HCT116 (cell line): ENCODE measurements around the gene FAM221B.

Experiments
- CEBPB ChIP-seq: IDR thresholded peaks from 2 replicates; pipeline ENCODE4 v1.6.1; 2012; ENCODE audit warnings: low read depth
- EZH2 ChIP-seq: fragments of 200-600 bp; sonication (generic); IDR thresholded peaks from 2 replicates; pipeline ENCODE4 v1.6.1; 2017; ENCODE audit warnings: antibody characterized with exemption, mixed run types
- EZH2phosphoT487 ChIP-seq: fragments of 200-600 bp; IDR thresholded peaks from 2 replicates; pipeline ENCODE4 v1.6.1; 2018; ENCODE audit warnings: antibody characterized with exemption, borderline replicate concordance
- JUND ChIP-seq: IDR thresholded peaks from 2 replicates; pipeline ENCODE4 v1.6.1; 2012
- POLR2A ChIP-seq: IDR thresholded peaks from 2 replicates; pipeline ENCODE4 v1.7.0; 2011; ENCODE audit warnings: borderline replicate concordance; ENCODE audit not compliant: insufficient read depth, insufficient read length; ENCODE audit errors: extremely low read depth
- RAD21 ChIP-seq: IDR thresholded peaks from 2 replicates; pipeline ENCODE4 v1.6.1; 2012; ENCODE audit warnings: low read depth, mild to moderate bottlenecking
- SIN3A ChIP-seq: IDR thresholded peaks from 2 replicates; pipeline ENCODE4 v1.6.1; 2012; ENCODE audit warnings: low read depth
- TCF7L2 ChIP-seq: IDR thresholded peaks from 2 replicates; pipeline ENCODE4 v1.7.0; 2011; ENCODE audit warnings: borderline replicate concordance, inconsistent platforms; ENCODE audit not compliant: insufficient read depth, insufficient read length; ENCODE audit errors: extremely low read depth
- ZBTB33 ChIP-seq: IDR thresholded peaks from 2 replicates; pipeline ENCODE4 v1.6.1; 2011; ENCODE audit warnings: mild to moderate bottlenecking, low read length, moderate library complexity; ENCODE audit not compliant: insufficient replicate concordance; ENCODE audit errors: extremely low read depth
- ZFX ChIP-seq: fragments of 450-650 bp; IDR thresholded peaks from 2 replicates; pipeline ENCODE4 v1.6.1; 2017
- TF ChIP-seq, protein P1 (sequence below), 3 experiments: fragments of 200-600 bp in 1 of 3; sonication (generic) in 1 of 3; IDR thresholded peaks in 2 of 3; conservative IDR thresholded peaks in 1 of 3; 2 replicates each; pipeline ENCODE4 v1.5.1; 2012 to 2017; ENCODE audit warnings: low read depth in 2 of 3, low read length in 2 of 3, antibody characterized with exemption in 1 of 3, borderline replicate concordance in 1 of 3, control low read depth in 1 of 3, mild to moderate bottlenecking in 1 of 3, mixed read lengths in 1 of 3, mixed run types in 1 of 3, moderate library complexity in 1 of 3; ENCODE audit not compliant: insufficient read depth in 1 of 3

- TF ChIP-seq, protein P1, sequence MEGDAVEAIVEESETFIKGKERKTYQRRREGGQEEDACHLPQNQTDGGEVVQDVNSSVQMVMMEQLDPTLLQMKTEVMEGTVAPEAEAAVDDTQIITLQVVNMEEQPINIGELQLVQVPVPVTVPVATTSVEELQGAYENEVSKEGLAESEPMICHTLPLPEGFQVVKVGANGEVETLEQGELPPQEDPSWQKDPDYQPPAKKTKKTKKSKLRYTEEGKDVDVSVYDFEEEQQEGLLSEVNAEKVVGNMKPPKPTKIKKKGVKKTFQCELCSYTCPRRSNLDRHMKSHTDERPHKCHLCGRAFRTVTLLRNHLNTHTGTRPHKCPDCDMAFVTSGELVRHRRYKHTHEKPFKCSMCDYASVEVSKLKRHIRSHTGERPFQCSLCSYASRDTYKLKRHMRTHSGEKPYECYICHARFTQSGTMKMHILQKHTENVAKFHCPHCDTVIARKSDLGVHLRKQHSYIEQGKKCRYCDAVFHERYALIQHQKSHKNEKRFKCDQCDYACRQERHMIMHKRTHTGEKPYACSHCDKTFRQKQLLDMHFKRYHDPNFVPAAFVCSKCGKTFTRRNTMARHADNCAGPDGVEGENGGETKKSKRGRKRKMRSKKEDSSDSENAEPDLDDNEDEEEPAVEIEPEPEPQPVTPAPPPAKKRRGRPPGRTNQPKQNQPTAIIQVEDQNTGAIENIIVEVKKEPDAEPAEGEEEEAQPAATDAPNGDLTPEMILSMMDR (IDR thresholded peaks at IDR 0.05 in 2 of 3, conservative IDR thresholded peaks at IDR 0.05 in 1 of 3; ENCODE audit: borderline replicate concordance in 1 of 3, insufficient read depth in 1 of 3, low read depth in 2 of 3, low read length in 2 of 3), result no peak
- TF ChIP-seq ZBTB33 (no peak), EZH2 (no peak), SIN3A (no peak), EZH2phosphoT487 (no peak), TCF7L2 (no peak), JUND (no peak), ZFX (no peak), RAD21 (no peak), CEBPB (no peak), POLR2A (no peak)
Observed at GRCh38 chr9:35832814-35833213, 4.3 kb upstream of the FAM221B start.
